ENCODE measurements around the gene SLC22A23. TPM values are rescaled to one million over a fixed set of nuclear protein-coding genes. Genes with fewer than 3 reads are reported as not detected.

Gene SLC22A23
- total RNA-seq, 2 experiments from 2014 or later = not detected

DNA sequence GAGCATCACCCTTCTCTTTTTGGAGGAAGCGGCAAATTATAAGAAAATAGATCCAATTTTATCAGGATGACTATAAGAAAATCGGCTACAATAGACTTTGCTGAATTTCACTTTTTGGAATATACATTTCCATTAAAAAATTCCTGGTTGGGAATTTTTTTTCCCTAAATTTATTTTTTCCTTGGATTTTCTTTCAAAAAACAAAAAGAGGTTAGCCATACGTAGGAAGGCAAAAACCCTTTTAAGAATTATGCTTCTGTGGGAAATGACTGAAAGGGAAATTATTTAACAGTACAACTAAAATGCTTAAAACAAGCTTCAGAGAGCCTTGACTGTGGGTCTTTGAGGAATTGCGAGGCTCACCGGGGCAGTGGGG lies 86.9 kb downstream of the SLC22A23 start:
- POLR2A ChIA-PET = interaction anchor here (0.6 kb wide), 1 partner anchor 45 kb away, joined by 4 read pairs; no protein-coding TSS in a partner anchor
- no peaks in the 10 kb centered on the region for H3K9me2 ChIP-seq (ENCODE audit: insufficient read depth, low read length)

DNA sequence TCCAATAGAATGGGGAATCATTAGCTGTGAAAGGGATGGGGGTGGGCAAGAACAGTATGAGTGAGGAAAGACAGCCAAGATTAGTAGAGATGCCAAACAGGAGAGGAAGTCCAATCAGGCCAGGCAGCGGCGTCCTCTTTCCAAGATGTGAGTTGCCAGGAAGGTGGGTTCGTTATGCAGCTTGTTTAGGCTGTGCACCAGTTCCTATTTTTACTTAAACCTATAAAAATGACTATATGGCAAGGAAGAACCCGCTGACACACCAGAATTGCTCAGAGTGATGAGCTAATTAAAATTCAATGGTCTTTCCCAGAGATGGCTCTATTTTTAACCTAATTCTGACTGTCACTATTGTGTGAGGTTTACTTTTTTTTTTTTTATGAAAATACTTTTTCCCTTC lies 88.2 kb downstream of the SLC22A23 start:
- H3K9me3 ChIP-seq (ENCODE audit: low read length) = no peaks in the 10 kb centered on the region
- ChIA-PET CTCF (ENCODE audit: unreplicated experiment) (interaction anchor here (0.6 kb wide), 1 partner anchor 998 kb away, joined by 3 read pairs; no protein-coding TSS in a partner anchor), POLR2A (no interaction called here)
- H3K9me2 ChIP-seq (ENCODE audit: insufficient read depth, low read length) = no peaks in the 10 kb centered on the region
- H2AFZ ChIP-seq (ENCODE audit: low read length) = no peak overlapping the region
- H4K20me1 ChIP-seq (ENCODE audit: insufficient read depth, low read length) = no peaks in the 10 kb centered on the region
- H3K4me2 ChIP-seq (ENCODE audit: low read length) = no peak overlapping the region
- no TSS peak for BruUV-seq (replicated peaks)
- DNase-seq (ENCODE audit: low spot score) = no peak
- H3K4me1 ChIP-seq (ENCODE audit: insufficient read depth, low read length, poor library complexity, severe bottlenecking) = no peaks in the 10 kb centered on the region
- no peak overlapping the region for H3K27ac ChIP-seq (ENCODE audit: low read depth, low read length, poor library complexity, severe bottlenecking)
- intact Hi-C loops (cut with micrococcal nuclease; ENCODE audit: unreplicated experiment) = no loop called here
- no peak overlapping the region for H3K4me3 ChIP-seq (ENCODE audit: low read depth, low read length, poor library complexity, severe bottlenecking)
- H3K79me2 ChIP-seq (ENCODE audit: insufficient read depth, low read depth, low read length) = no peaks in the 10 kb centered on the region
- TF ChIP-seq, protein P1, sequence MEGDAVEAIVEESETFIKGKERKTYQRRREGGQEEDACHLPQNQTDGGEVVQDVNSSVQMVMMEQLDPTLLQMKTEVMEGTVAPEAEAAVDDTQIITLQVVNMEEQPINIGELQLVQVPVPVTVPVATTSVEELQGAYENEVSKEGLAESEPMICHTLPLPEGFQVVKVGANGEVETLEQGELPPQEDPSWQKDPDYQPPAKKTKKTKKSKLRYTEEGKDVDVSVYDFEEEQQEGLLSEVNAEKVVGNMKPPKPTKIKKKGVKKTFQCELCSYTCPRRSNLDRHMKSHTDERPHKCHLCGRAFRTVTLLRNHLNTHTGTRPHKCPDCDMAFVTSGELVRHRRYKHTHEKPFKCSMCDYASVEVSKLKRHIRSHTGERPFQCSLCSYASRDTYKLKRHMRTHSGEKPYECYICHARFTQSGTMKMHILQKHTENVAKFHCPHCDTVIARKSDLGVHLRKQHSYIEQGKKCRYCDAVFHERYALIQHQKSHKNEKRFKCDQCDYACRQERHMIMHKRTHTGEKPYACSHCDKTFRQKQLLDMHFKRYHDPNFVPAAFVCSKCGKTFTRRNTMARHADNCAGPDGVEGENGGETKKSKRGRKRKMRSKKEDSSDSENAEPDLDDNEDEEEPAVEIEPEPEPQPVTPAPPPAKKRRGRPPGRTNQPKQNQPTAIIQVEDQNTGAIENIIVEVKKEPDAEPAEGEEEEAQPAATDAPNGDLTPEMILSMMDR (conservative IDR thresholded peaks at IDR 0.05; ENCODE audit: low read length) = no peak
- TF ChIP-seq EZH2phosphoT487 (IDR thresholded peaks at IDR 0.05; ENCODE audit: borderline replicate concordance, low read depth, low read length) = no peak
- H3K36me3 ChIP-seq (ENCODE audit: insufficient read depth, low read length) = no peaks in the 10 kb centered on the region

More for the DNA sequence above, 86.9 kb downstream of the SLC22A23 start:
- H3K9me3 ChIP-seq (ENCODE audit: low read length) = no peaks in the 10 kb centered on the region
- CTCF ChIA-PET (ENCODE audit: unreplicated experiment) = no interaction called here
- H3K27ac ChIP-seq (ENCODE audit: low read depth, low read length, poor library complexity, severe bottlenecking) = no peak overlapping the region
- H3K36me3 ChIP-seq (ENCODE audit: insufficient read depth, low read length) = no peaks in the 10 kb centered on the region
- H4K20me1 ChIP-seq (ENCODE audit: insufficient read depth, low read length) = no peaks in the 10 kb centered on the region
- TF ChIP-seq EZH2phosphoT487 (IDR thresholded peaks at IDR 0.05; ENCODE audit: borderline replicate concordance, low read depth, low read length) = no peak
- TF ChIP-seq, protein P1 (conservative IDR thresholded peaks at IDR 0.05; ENCODE audit: low read length) = no peak
- no peak overlapping the region for H3K4me3 ChIP-seq (ENCODE audit: low read depth, low read length, poor library complexity, severe bottlenecking)
- H3K4me1 ChIP-seq (ENCODE audit: insufficient read depth, low read length, poor library complexity, severe bottlenecking) = no peaks in the 10 kb centered on the region
- intact Hi-C loops (cut with micrococcal nuclease; ENCODE audit: unreplicated experiment) = no loop called here
- H2AFZ ChIP-seq (ENCODE audit: low read length) = no peak overlapping the region
- no peaks in the 10 kb centered on the region for H3K79me2 ChIP-seq (ENCODE audit: insufficient read depth, low read depth, low read length)
- no peak overlapping the region for H3K4me2 ChIP-seq (ENCODE audit: low read length)
- no peak for DNase-seq (ENCODE audit: low spot score)
- BruUV-seq (replicated peaks) = no TSS peak

DNA sequence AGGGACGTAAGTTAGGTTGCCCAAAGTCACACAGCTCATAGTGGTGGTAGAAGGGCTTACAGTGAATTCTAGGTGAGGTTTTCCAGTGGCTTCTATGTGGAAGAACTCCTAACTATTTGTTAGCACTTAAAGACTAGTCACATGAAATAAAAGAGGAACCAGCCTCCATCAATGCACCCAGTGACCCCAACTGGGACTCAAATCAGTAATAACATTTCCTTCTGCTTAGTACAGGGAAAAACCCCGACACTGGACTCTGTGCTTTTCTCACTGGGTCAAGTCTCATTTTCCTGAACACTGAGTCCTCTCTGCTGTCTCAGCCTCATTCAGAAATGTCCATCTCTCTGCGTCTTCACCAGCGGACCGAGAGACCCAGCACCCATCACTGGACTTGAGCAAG lies 89.2 kb downstream of the SLC22A23 start:
- H3K4me3 ChIP-seq (ENCODE audit: low read depth, low read length, poor library complexity, severe bottlenecking) = no peak overlapping the region
- no peaks in the 10 kb centered on the region for H3K79me2 ChIP-seq (ENCODE audit: insufficient read depth, low read depth, low read length)
- POLR2A ChIA-PET = no interaction called here
- no peaks in the 10 kb centered on the region for H3K9me3 ChIP-seq (ENCODE audit: low read length)
- TF ChIP-seq, protein P1 (conservative IDR thresholded peaks at IDR 0.05; ENCODE audit: low read length) = no peak
- no peak for TF ChIP-seq EZH2phosphoT487 (IDR thresholded peaks at IDR 0.05; ENCODE audit: borderline replicate concordance, low read depth, low read length)
- CTCF ChIA-PET (ENCODE audit: unreplicated experiment) = no interaction called here
- intact Hi-C loops (cut with micrococcal nuclease; ENCODE audit: unreplicated experiment) = no loop called here
- no TSS peak for BruUV-seq (replicated peaks)
- no peak overlapping the region for H2AFZ ChIP-seq (ENCODE audit: low read length)
- DNase-seq (ENCODE audit: low spot score) = no peak
- no peaks in the 10 kb centered on the region for H4K20me1 ChIP-seq (ENCODE audit: insufficient read depth, low read length)
- H3K36me3 ChIP-seq (ENCODE audit: insufficient read depth, low read length) = no peaks in the 10 kb centered on the region
- H3K27ac ChIP-seq (ENCODE audit: low read depth, low read length, poor library complexity, severe bottlenecking) = no peak overlapping the region
- no peaks in the 10 kb centered on the region for H3K9me2 ChIP-seq (ENCODE audit: insufficient read depth, low read length)
- no peaks in the 10 kb centered on the region for H3K4me1 ChIP-seq (ENCODE audit: insufficient read depth, low read length, poor library complexity, severe bottlenecking)
- no peak overlapping the region for H3K4me2 ChIP-seq (ENCODE audit: low read length)
